T-cell (primary cell): ENCODE measurements around the gene STAG3. TPM values are rescaled to one million over a fixed set of nuclear protein-coding genes. Genes with fewer than 3 reads are reported as not detected.
"Not testable (repeated sequence)": the region's sequence is repeated elsewhere in the genome, so short reads cannot be mapped to it uniquely, and the experiment has no call there.

Experiments
- ATAC-seq, 4 experiments: fragments of 200-7000 bp in 3 of 4; fragments of 150-1000 bp in 1 of 4; cut with Tn5 transposase; replicated peaks in 1 of 4; 1 replicate in 3 of 4; 2 replicates in 1 of 4; pipeline ENCODE4 v1.10.0; 2021; ENCODE audit warnings: moderate library complexity in 3 of 4, mild to moderate bottlenecking in 2 of 4, moderate number of reproducible peaks in 1 of 4
- CTCF ChIA-PET, 2 donors: fragments of 300-600 bp; sonication (Branson Sonifier 250); formaldehyde crosslinking; loops; one replicate each; lab custom pipeline; 2022; ENCODE audit warnings: antibody characterized with exemption in 2 of 2; lab: Charles Lee
- POLR2A ChIA-PET, 2 donors: fragments of 300-600 bp; sonication (Branson Sonifier 250); formaldehyde crosslinking; loops; one replicate each; lab custom pipeline; 2022; ENCODE audit warnings: antibody characterized with exemption in 2 of 2; lab: Charles Lee
- DNase-seq, 35 experiments: peaks; one replicate each; pipeline versions ENCODE4 v3.0.0 to v3.0.0-alpha.2; 2013 to 2023
- H3K27ac ChIP-seq: one replicate; pipeline ENCODE4 v1.5.1; 2013; ENCODE audit warnings: low read length
- H3K27me3 ChIP-seq, 2 experiments: replicated peaks in 1 of 2; 1 replicate in 1 of 2; 2 replicates in 1 of 2; pipeline versions ENCODE4 v1.6.1 to v1.7.0; 2013; ENCODE audit warnings: low read length in 1 of 2, mixed read lengths in 1 of 2; ENCODE audit not compliant: control insufficient read depth in 2 of 2, insufficient read depth in 2 of 2; ENCODE audit errors: extremely low read depth in 1 of 2
- H3K36me3 ChIP-seq, 2 donors: 1 replicate in 1 of 2; 2 replicates in 1 of 2; pipeline versions ENCODE4 v1.6.1 to v1.7.0; 2013; ENCODE audit warnings: low read length in 1 of 2; ENCODE audit not compliant: control insufficient read depth in 2 of 2, insufficient read depth in 1 of 2; ENCODE audit errors: extremely low read depth in 1 of 2
- H3K4me1 ChIP-seq, 2 experiments: 1 replicate in 1 of 2; 2 replicates in 1 of 2; pipeline versions ENCODE4 v1.6.1 to v1.7.0; 2013; ENCODE audit warnings: low read length in 2 of 2, mixed read lengths in 1 of 2; ENCODE audit not compliant: insufficient read depth in 2 of 2, control insufficient read depth in 1 of 2; ENCODE audit errors: extremely low read depth in 1 of 2
- H3K4me3 ChIP-seq, 2 donors: 1 replicate in 1 of 2; 2 replicates in 1 of 2; pipeline versions ENCODE4 v1.5.1 to v1.7.0; 2013; ENCODE audit warnings: mild to moderate bottlenecking in 2 of 2, low read length in 1 of 2, moderate library complexity in 1 of 2; ENCODE audit not compliant: control insufficient read depth in 1 of 2; ENCODE audit errors: extremely low read depth in 1 of 2
- H3K9me3 ChIP-seq: 2 replicates; pipeline ENCODE4 v1.7.0; 2013
- H3K27ac Mint-ChIP-seq, 2 donors: one replicate each; pipeline ENCODE4 v1.8.0; 2020 to 2021; ENCODE audit warnings: mild to moderate bottlenecking in 2 of 2, mixed read lengths in 2 of 2
- H3K27me3 Mint-ChIP-seq, 2 donors: one replicate each; pipeline ENCODE4 v1.8.0; 2021 to 2022; ENCODE audit warnings: mixed read lengths in 2 of 2
- H3K36me3 Mint-ChIP-seq: one replicate; pipeline ENCODE4 v1.8.0; 2021; ENCODE audit warnings: mixed read lengths
- H3K4me1 Mint-ChIP-seq, 3 donors: one replicate each; pipeline ENCODE4 v1.8.0; 2020 to 2022; ENCODE audit warnings: mixed read lengths in 3 of 3, mild to moderate bottlenecking in 1 of 3
- H3K4me3 Mint-ChIP-seq, 3 donors: one replicate each; pipeline ENCODE4 v1.8.0; 2020 to 2022; ENCODE audit warnings: mild to moderate bottlenecking in 3 of 3, mixed read lengths in 3 of 3, moderate library complexity in 3 of 3
- H3K9me3 Mint-ChIP-seq, 3 donors: one replicate each; pipeline ENCODE4 v1.8.0; 2020 to 2022; ENCODE audit warnings: mixed read lengths in 3 of 3
- WGBS: methylation state at CpG from one replicate; pipeline ENCODE4 v1.1.5; 2013; ENCODE audit warnings: missing lambda C conversion rate; ENCODE audit not compliant: insufficient coverage; 5-methylcytosine and 5-hydroxymethylcytosine counted together
- total RNA-seq, 35 experiments: library from RNA in 6 of 35; stranded (reverse) in 6 of 35; fragments of 120-200 nt in 1 of 35; gene quantifications; one replicate each; pipeline versions ENCODE4 v1.2.1 to v1.2.4 and lab custom pipeline; 2013 to 2026

The STAG3 gene
- 1 to 10 TPM; 4.8 to 8.7 (median 7.3) TPM for total RNA-seq
- total RNA-seq (2013) = 5.3 TPM
- 1.0 to 44.5 (median 4.1) reads per million in 29 experiments for total RNA-seq (lab: John Stamatoyannopoulos, UW)

DNA sequence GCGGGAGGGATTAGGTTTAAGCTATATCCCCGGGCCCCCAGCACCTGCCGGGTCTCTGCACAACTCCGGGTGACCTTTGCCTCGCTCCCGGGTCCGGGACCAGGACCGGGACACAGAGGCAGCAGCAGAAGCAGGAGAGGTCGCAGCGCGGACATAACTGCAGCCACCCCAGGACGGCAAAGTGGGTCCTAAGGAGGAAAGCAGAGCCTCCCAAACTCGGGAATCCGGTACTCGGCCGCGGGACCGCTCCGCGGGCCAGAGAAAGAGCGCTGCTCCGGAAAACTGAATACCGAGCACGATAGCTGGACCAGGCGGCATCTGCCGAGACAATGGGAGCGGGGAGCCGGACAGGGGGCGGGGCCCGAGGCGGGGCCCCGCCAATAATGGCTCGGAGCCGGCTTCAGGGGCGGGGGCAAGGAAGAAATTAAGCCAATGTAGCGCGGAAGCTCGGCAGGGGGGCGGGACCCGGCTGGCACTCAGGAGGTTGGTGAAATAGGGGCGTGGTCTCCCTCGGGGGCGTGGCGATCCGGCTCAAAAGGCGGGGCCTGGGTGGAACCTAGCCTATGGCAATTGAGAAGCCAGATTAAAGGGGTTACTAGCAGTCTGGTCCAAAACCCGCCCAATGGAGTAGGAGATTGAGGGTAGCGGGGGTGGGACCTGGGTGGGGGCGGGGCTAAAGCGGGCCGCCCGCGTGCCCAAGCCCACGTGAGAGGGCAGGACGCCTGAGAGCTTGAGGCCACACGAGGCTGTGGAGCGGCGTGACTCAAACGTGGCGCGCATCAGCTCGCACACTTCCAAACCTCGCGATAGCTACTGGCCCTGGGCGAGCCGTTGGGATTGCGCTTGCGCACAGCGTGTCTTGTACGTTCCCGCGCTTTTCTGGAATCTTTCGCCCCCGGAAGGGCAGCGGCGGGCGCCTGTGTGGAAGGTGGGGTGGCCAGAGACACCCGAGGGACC lies at the start of gene STAG3, which contains the start of gene GPC2:
STAG3 (plus strand) TSS at position 874 of the 957 bp plus-strand sequence. CDS start 2,639 bp downstream, outside the sequence.
GPC2 (minus strand) TSS at position 337 of the 957 bp plus-strand sequence; CDS start at position 155, 182 bp downstream.
- Histone ChIP-seq H3K27me3 (peaks cover 0 to 5% of the 10 kb centered on the region in 2 experiments), H3K4me3 (peak within 1 kb of the TSS; percentile 69 to 74), H3K36me3 (no peaks in the 10 kb centered on the region), H3K4me1 (peaks cover 25 to 41% of the 10 kb centered on the region in 2 experiments), H3K9me3 (no peaks in the 10 kb centered on the region), H3K27ac (peak within 1 kb of the TSS; percentile 49)
- Mint-ChIP-seq H3K4me3 (peak within 1 kb of the TSS; percentile 75 to 82 (median 76)), H3K9me3 (peaks cover 0 to 6% (median 4%) of the 10 kb centered on the region in 3 donors), H3K4me1 (peaks cover 43 to 55% (median 47%) of the 10 kb centered on the region in 3 donors), H3K36me3 (peaks cover 3% of the 10 kb centered on the region), H3K27ac (peak within 1 kb of the TSS; percentile 74 to 80), H3K27me3 (no peaks in the 10 kb centered on the region)
- POLR2A ChIA-PET = interaction anchor here (0.6 to 1.1 kb wide), 4 partner anchors 20 to 253 kb away, joined by 3 read pairs; partner anchors contain the start of gene MBLAC1 (in 1 of the 2)
- WGBS = 3% methylated on average over 66 of the region's 78 CpGs
- peak; percentile 87 to 90 (median 88) for ATAC-seq
- DNase-seq = peak; percentile 91 to 99 (median 96)
- CTCF ChIA-PET = interaction anchor here in 1 of 2 donors (0.6 to 1.8 kb wide), 5 partner anchors 13 to 77 kb away, joined by 3 to 6 read pairs (median 3); partner anchors contain the start of gene LAMTOR4

- POLR2A ChIA-PET = interaction anchor here (0.6 kb wide), 2 partner anchors 11 to 363 kb away, joined by 3 to 7 read pairs; no protein-coding TSS in a partner anchor
- peak overlapping the region in 1 of 2 donors; percentile 77 for H3K27ac Mint-ChIP-seq
- no peak for ATAC-seq
These were observed 49.1 kb upstream of the STAG3 start for GRCh38 chr7:100128637-100128963.

GRCh38 chr7:100130220-100130607 lies 47.5 kb upstream of the STAG3 start:
- DNase-seq, H3K4me3 ChIP-seq, H3K27ac ChIP-seq, H3K36me3 Mint-ChIP-seq, H3K9me3 ChIP-seq, H3K27ac Mint-ChIP-seq, H3K36me3 ChIP-seq, ATAC-seq, H3K27me3 Mint-ChIP-seq, H3K9me3 Mint-ChIP-seq, H3K27me3 ChIP-seq: not testable (repeated sequence)
- ChIA-PET CTCF (interaction anchor here (0.6 to 1.2 kb wide), 8 partner anchors 10 to 136 kb away, joined by 3 to 13 read pairs (median 4); no protein-coding TSS in a partner anchor), POLR2A (interaction anchor here in 1 of 2 donors (0.6 kb wide), 1 partner anchor 14 kb away, joined by 3 read pairs; no protein-coding TSS in a partner anchor)
- Mint-ChIP-seq H3K4me1 (peaks cover 30 to 43% (median 33%) of the 10 kb centered on the region in 3 donors), H3K4me3 (peak overlapping the region in 1 of 3 donors; percentile 25)
- no CpG with 5 or more reads among the region's 1 CpG for WGBS
- H3K4me1 ChIP-seq = peaks cover 7 to 44% of the 10 kb centered on the region in 2 experiments

More at GRCh38 chr7:100128637-100128963, 49.1 kb upstream of the STAG3 start:
- no peaks in the 10 kb centered on the region for H3K9me3 Mint-ChIP-seq
- no peak overlapping the region for H3K4me3 ChIP-seq
- DNase-seq = no peak
- no peak overlapping the region for H3K27ac ChIP-seq
- H3K9me3 ChIP-seq = no peaks in the 10 kb centered on the region
- H3K4me1 Mint-ChIP-seq = peaks cover 42 to 51% (median 45%) of the 10 kb centered on the region in 3 donors
- no peaks in the 10 kb centered on the region for H3K27me3 Mint-ChIP-seq
- H3K36me3 ChIP-seq = peaks cover 0 to 7% of the 10 kb centered on the region in 2 donors
- H3K4me3 Mint-ChIP-seq = peak overlapping the region; percentile 78 to 100 (median 98)
- CTCF ChIA-PET = interaction anchor here (0.6 to 1.3 kb wide), 6 partner anchors 20 to 352 kb away, joined by 3 to 5 read pairs (median 4); partner anchors contain the start of gene LAMTOR4 (in 1 of the 2)
- no CpG with 5 or more reads among the region's 1 CpG for WGBS
- H3K27me3 ChIP-seq = no peaks in the 10 kb centered on the region
- H3K36me3 Mint-ChIP-seq = peaks cover 6% of the 10 kb centered on the region
- peaks cover 7 to 54% of the 10 kb centered on the region in 2 experiments for H3K4me1 ChIP-seq

DNA sequence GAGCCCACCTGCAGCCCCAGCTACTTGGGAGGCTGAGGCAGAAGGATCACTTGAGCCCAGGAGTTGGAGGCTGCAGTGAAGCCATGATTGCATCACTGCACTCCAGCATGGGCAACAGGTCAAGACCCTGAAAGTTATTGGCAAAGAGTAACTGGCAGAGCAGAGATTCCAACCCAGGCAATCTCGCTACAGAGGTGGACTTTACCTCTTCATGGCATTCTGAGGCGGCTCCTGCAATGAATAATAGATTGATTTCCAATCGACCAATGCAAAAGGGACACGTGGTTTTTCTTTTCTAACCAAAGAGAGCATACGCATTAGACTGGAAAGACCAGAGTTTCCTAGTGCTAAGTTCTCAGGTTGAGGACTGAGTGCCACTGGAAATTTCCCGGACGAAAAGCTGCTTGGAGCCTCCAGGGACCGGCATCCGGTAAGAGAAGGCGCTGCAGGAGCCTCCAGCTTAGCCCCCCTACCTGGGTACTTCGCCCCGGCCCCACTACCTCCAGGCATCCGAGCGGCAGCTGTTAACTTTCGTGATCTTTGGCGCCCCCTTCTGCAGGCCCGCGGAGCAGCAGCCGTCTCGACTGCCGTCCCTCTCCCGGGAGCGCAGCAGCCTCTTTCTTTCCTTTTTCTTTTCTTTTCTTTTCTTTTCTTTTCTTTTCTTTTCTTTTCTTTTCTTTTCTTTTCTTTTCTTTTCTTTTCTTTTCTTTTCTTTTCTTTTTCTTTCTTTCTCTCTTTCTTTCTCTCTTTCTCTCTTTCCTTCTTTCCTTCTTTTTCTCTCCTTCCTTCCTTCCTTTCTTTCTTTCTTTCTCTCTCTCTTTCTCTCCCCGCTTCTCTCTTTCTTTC lies 46.9 kb upstream of the STAG3 start:
- CTCF ChIA-PET = interaction anchor here (0.6 to 1.2 kb wide), 12 partner anchors 10 to 1112 kb away, joined by 3 to 13 read pairs (median 3); no protein-coding TSS in a partner anchor
- Mint-ChIP-seq H3K4me3 (peak overlapping the region in 1 of 3 donors; percentile 45), H3K4me1 (peaks cover 24 to 36% (median 28%) of the 10 kb centered on the region in 3 donors), H3K27ac (peak overlapping the region in 1 of 2 donors; percentile 11), H3K9me3 (no peaks in the 10 kb centered on the region), H3K36me3 (no peaks in the 10 kb centered on the region), H3K27me3 (no peaks in the 10 kb centered on the region)
- Histone ChIP-seq H3K4me3 (peak overlapping the region in 1 of 2 donors; percentile 32), H3K27me3 (no peaks in the 10 kb centered on the region), H3K36me3 (no peaks in the 10 kb centered on the region), H3K27ac (no peak overlapping the region), H3K4me1 (peaks cover 7 to 37% of the 10 kb centered on the region in 2 experiments), H3K9me3 (no peaks in the 10 kb centered on the region)
- peak; percentile 45 to 90 (median 78) for DNase-seq
- POLR2A ChIA-PET = interaction anchor here (0.6 to 0.7 kb wide), 2 partner anchors 13 to 151 kb away, joined by 3 to 4 read pairs; no protein-coding TSS in a partner anchor
- WGBS = 14% methylated on average over 19 of the region's 24 CpGs
- ATAC-seq = peak in 1 of 4 experiments; percentile 20

DNA sequence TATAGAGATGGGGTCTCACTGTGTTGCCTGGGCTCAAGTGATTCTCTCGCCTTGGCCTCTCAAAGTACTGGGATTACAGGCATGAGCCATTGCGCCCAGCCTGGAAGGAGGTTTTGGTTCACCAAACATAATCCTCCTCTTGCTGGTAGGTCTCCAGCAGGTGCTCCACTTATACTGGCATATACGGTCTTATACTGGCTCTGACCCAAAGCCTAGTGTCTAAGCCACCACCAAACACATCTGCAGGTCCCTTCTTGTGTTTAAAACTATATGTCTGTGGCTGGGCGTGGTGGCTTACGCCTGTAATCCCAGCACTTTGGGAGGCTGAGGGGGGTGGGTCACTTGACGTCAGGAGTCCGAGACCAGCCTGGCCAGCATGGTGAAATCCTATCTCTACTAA lies 45.6 kb upstream of the STAG3 start:
- CTCF ChIA-PET = interaction anchor here (1.0 to 2.3 kb wide), 9 partner anchors 12 to 276 kb away, joined by 3 to 13 read pairs (median 4); partner anchors contain the start of gene LAMTOR4 (in 1 of the 2)
- H3K4me1 Mint-ChIP-seq = peaks cover 16 to 25% (median 18%) of the 10 kb centered on the region in 3 donors
- Histone ChIP-seq H3K27me3 (no peaks in the 10 kb centered on the region), H3K4me3 (no peak overlapping the region), H3K27ac (no peak overlapping the region), H3K36me3 (no peaks in the 10 kb centered on the region), H3K9me3 (no peaks in the 10 kb centered on the region), H3K4me1 (peaks cover 7 to 30% of the 10 kb centered on the region in 2 experiments)
- ATAC-seq (no peak), DNase-seq (no peak)
- H3K4me3 Mint-ChIP-seq = peak overlapping the region in 1 of 3 donors; percentile 45
- H3K9me3 Mint-ChIP-seq = no peaks in the 10 kb centered on the region
- H3K27ac Mint-ChIP-seq = no peak overlapping the region
- POLR2A ChIA-PET = no interaction called here
- no peaks in the 10 kb centered on the region for H3K27me3 Mint-ChIP-seq
- no CpG with 5 or more reads among the region's 7 CpGs for WGBS
- no peaks in the 10 kb centered on the region for H3K36me3 Mint-ChIP-seq
